H1 (cell line): ENCODE measurements around the gene PLXNA3. TPM values are rescaled to one million over a fixed set of nuclear protein-coding genes. Genes with fewer than 3 reads are reported as not detected.

Experiments used
- CBX5 ChIP-seq: fragments of 300-800, 300-1000 bp; sonication (generic); IDR thresholded peaks from 2 replicates; pipeline ENCODE4 v1.7.1; 2016; ENCODE audit warnings: antibody characterized with exemption, low read length, low read depth
- USF2 ChIP-seq: IDR thresholded peaks from 2 replicates; pipeline ENCODE4 v1.6.1; 2011; ENCODE audit warnings: low read length, improper control_type of control experiment
- polyA plus RNA-seq, 7 experiments: library from polyadenylated mRNA; depleted of rRNA in 3 of 7; stranded (reverse) in 5 of 7; unstranded in 2 of 7; fragments of >200 nt in 5 of 7; fragments of 200-250 nt in 2 of 7; gene quantifications; 1 replicate in 5 of 7; 2 replicates in 1 of 7; 4 replicates in 1 of 7; pipeline versions ENCODE4 v1.2.1 to v1.2.3, GENCODE V29; 2011 to 2013; ENCODE audit warnings: missing spikeins in 2 of 7, mixed read lengths in 2 of 7
- total RNA-seq: library from RNA; stranded (reverse); fragmentation: NEBNext Ultra II Directional; extraction: Animal tissue kit (Norgen Biotek cat#: 25700); gene quantifications from 2 replicates; pipeline ENCODE4 v1.2.1, GENCODE V29; 2021

PLXNA3 gene
- total and polyA plus RNA-seq, 2 of the 8 experiments (the other 6 are each of a cell fraction or from before 2014, with no cell fraction given): 10.7 to 18.2 TPM

- TF ChIP-seq USF2: no peak
- no peak for TF ChIP-seq CBX5
Observed at GRCh38 chrX:154445776-154446175, 12.3 kb upstream of the PLXNA3 start (continued).
